SW480 (cell line): ENCODE results near the gene HADHB.
"Not testable (repeated sequence)": the region's sequence is repeated elsewhere in the genome, so short reads cannot be mapped to it uniquely, and the experiment has no call there.

Source experiments
- DNase-seq: peaks from one replicate; pipeline ENCODE4 v3.0.0-alpha.2; 2016; ENCODE audit warnings: low spot score

HADHB gene

GRCh38 chr2:26245231-26245732 is 543 bp downstream of the HADHB start:
- peak; percentile 70 for DNase-seq

- peak; percentile 46 for DNase-seq
Observed at GRCh38 chr2:26245810-26246209, 1.1 kb downstream of the HADHB start.

GRCh38 chr2:26246818-26247217 is 2.1 kb downstream of the HADHB start:
- DNase-seq: peak; percentile 63

- DNase-seq: no peak
Observed at GRCh38 chr2:26249625-26250024, 4.9 kb downstream of the HADHB start.

- DNase-seq: no peak
Observed at GRCh38 chr2:26251893-26252292, 7.2 kb downstream of the HADHB start.

GRCh38 chr2:26255759-26256384 is 11.1 kb downstream of the HADHB start:
- no peak for DNase-seq

- not testable (repeated sequence) for DNase-seq
Observed at GRCh38 chr2:26258836-26259235, 14.1 kb downstream of the HADHB start.

- DNase-seq: no peak
Observed at GRCh38 chr2:26268213-26268612, 23.5 kb downstream of the HADHB start.

GRCh38 chr2:26268670-26269385 is 24.1 kb downstream of the HADHB start:
- not testable (repeated sequence) for DNase-seq

GRCh38 chr2:26269571-26270158 is 24.9 kb downstream of the HADHB start:
- DNase-seq: no peak

GRCh38 chr2:26270373-26270772 is 25.6 kb downstream of the HADHB start:
- DNase-seq: no peak

GRCh38 chr2:26273501-26273900 is 28.8 kb downstream of the HADHB start:
- peak; percentile 41 for DNase-seq

GRCh38 chr2:26274058-26274613 is 29.4 kb downstream of the HADHB start:
- DNase-seq: no peak

- DNase-seq: no peak
Observed at GRCh38 chr2:26276484-26277227, 31.9 kb downstream of the HADHB start.

- DNase-seq: no peak
Observed at GRCh38 chr2:26279886-26280285, 35.1 kb downstream of the HADHB start.

- DNase-seq: no peak
Observed at GRCh38 chr2:26281226-26281625, 36.5 kb downstream of the HADHB start.

GRCh38 chr2:26283606-26284005 is 38.9 kb downstream of the HADHB start:
- DNase-seq: no peak

GRCh38 chr2:26284132-26284531 is 39.4 kb downstream of the HADHB start:
- peak; percentile 27 for DNase-seq

- DNase-seq: no peak
Observed at GRCh38 chr2:26285931-26286330, 41.2 kb downstream of the HADHB start.

- no peak for DNase-seq
Observed at GRCh38 chr2:26290001-26290400, 45.3 kb downstream of the HADHB start.

- peak; percentile 37 for DNase-seq
Observed at GRCh38 chr2:26292646-26293045, 47.9 kb downstream of the HADHB start.

GRCh38 chr2:26295511-26295910 is 50.8 kb downstream of the HADHB start:
- no peak for DNase-seq
